HG03280 (cell line): Measurements from ENCODE around the gene METTL26.

Experiments
- ATAC-seq: cut with Tn5 transposase; IDR thresholded peaks from one replicate; pipeline ENCODE4 v1.9.1; 2021; ENCODE audit warnings: mild to moderate bottlenecking, moderate library complexity; ENCODE audit not compliant: unreplicated experiment

The METTL26 gene

GRCh38 chr16:636206-637080 lies at the start of gene METTL26:
TSS of gene METTL26 (minus strand) at chr16:636305. CDS start at chr16:636290, 15 bp downstream.
- peak; percentile 66 for ATAC-seq

- ATAC-seq: no peak
Measured at GRCh38 chr16:684961-685696, 49.0 kb upstream of the METTL26 start.

- peak; percentile 65 for ATAC-seq
Measured at GRCh38 chr16:684071-684794, 48.1 kb upstream of the METTL26 start, which contains the start of gene JMJD8. TSS of gene JMJD8 (minus strand) at chr16:684334. CDS start at chr16:684319, 15 bp downstream.

- ATAC-seq: peak; percentile 1
Measured at GRCh38 chr16:683396-684070, 47.4 kb upstream of the METTL26 start.

GRCh38 chr16:682493-683395 lies 46.6 kb upstream of the METTL26 start:
- no peak for ATAC-seq

GRCh38 chr16:681746-682427 lies 45.8 kb upstream of the METTL26 start:
- no peak for ATAC-seq

- ATAC-seq: no peak
Measured at GRCh38 chr16:680967-681745, 45.1 kb upstream of the METTL26 start.

GRCh38 chr16:680625-680945 lies 44.5 kb upstream of the METTL26 start:
- no peak for ATAC-seq

- peak; percentile 35 for ATAC-seq
Measured at GRCh38 chr16:679814-680624, 43.9 kb upstream of the METTL26 start, which contains the start of gene STUB1. TSS of gene STUB1 (plus strand) at chr16:680410. CDS start at chr16:680526, 116 bp downstream.

GRCh38 chr16:678858-679813 lies 43.0 kb upstream of the METTL26 start:
- ATAC-seq: peak; percentile 1

GRCh38 chr16:678209-678857 lies 42.2 kb upstream of the METTL26 start:
- ATAC-seq: no peak

- no peak for ATAC-seq
Measured at GRCh38 chr16:677316-678190, 41.4 kb upstream of the METTL26 start.

GRCh38 chr16:676913-677312 lies 40.8 kb upstream of the METTL26 start:
- no peak for ATAC-seq

GRCh38 chr16:676565-676902 lies 40.4 kb upstream of the METTL26 start:
- no peak for ATAC-seq
